GM13977 (cell line): ENCODE measurements around the gene LSAMP.
"Not testable (repeated sequence)": the region's sequence is repeated elsewhere in the genome, so short reads cannot be mapped to it uniquely, and the experiment has no call there.

Experiments
- DNase-seq: peaks from one replicate; pipeline ENCODE4 v3.0.0; 2012; ENCODE audit warnings: low spot score
- in situ Hi-C: fragments of 300-500 bp; cut with MboI; formaldehyde crosslinking; loops from one replicate; pipeline ENCODE4 v1.12.0; 2022; ENCODE audit warnings: low sequenced_read_pairs, low pct_unique_long_range_greater_than_20kb, mixed read lengths, inconsistent platforms; ENCODE audit not compliant: unreplicated experiment
- TF ChIP-seq, protein P1 (sequence below): IDR thresholded peaks from 2 replicates; pipeline ENCODE4 v1.5.1; 2012; ENCODE audit warnings: mild to moderate bottlenecking, control low read depth; ENCODE audit not compliant: insufficient read depth; ENCODE audit errors: extremely low read depth, missing control alignments

The LSAMP gene

DNA sequence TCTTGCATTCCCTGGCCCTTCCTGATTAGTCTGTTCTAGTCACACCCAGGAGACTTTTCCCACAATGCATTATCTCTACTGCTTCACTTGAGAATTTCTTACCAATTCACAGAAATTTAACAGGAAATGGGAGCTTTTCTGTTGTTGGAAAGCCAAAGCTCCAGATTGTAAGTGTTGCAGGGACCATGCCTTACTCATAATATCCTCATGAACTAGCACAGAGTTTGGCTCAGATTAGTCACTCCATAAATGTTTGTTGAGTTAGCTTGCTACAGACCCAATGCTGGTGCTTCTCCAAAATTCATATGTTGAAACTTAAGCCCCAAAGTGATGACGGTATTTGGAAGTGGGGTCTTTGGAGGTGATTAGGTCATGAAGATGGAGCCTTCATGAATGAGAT lies 589.4 kb downstream of the LSAMP start:
- in situ Hi-C loops, result no loop called here
- TF ChIP-seq, protein P1, sequence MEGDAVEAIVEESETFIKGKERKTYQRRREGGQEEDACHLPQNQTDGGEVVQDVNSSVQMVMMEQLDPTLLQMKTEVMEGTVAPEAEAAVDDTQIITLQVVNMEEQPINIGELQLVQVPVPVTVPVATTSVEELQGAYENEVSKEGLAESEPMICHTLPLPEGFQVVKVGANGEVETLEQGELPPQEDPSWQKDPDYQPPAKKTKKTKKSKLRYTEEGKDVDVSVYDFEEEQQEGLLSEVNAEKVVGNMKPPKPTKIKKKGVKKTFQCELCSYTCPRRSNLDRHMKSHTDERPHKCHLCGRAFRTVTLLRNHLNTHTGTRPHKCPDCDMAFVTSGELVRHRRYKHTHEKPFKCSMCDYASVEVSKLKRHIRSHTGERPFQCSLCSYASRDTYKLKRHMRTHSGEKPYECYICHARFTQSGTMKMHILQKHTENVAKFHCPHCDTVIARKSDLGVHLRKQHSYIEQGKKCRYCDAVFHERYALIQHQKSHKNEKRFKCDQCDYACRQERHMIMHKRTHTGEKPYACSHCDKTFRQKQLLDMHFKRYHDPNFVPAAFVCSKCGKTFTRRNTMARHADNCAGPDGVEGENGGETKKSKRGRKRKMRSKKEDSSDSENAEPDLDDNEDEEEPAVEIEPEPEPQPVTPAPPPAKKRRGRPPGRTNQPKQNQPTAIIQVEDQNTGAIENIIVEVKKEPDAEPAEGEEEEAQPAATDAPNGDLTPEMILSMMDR, result no peak
- no peak for DNase-seq

DNA sequence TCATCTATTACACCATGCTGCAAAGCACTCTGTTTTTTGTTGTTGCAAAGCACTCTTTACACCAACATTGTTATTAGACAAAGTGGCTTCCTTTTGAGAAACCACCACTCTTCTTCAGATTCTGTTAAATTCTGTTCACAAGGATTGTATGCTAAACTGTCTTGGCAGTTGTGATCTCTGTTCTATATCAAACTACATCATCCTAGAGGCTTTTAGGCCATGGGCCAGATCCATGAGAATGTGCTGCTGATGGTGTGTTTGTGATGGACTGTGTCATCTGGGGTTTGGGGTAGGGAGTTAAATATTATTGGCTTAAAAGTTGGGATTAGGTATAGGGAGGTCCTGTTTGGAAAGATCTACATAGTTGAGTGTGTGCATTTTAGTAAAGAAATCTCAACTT lies 592.2 kb downstream of the LSAMP start:
- in situ Hi-C loops, result no loop called here
- TF ChIP-seq, protein P1, result no peak
- no peak for DNase-seq

DNA sequence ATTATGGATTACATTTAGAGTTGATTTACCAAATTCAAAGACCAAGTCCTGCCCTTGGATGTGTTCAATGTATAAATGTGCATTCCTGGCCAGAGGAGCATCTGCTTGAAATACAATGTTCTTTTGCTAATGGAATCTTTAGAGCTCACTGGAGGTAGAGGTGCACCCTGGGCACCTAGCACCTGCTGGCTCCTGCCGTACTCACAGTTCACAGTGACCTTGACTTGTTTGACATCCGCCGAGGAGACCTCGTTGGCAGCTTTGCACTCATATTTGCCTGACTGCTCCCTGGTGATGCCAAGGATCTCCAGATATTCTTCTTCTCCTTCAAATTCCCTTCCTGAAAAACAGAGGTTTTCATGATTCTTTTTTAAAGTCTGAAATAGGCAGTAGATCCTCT lies 593.0 kb downstream of the LSAMP start:
- DNase-seq, result no peak
- TF ChIP-seq, protein P1, result no peak
- in situ Hi-C loops, result no loop called here

DNA sequence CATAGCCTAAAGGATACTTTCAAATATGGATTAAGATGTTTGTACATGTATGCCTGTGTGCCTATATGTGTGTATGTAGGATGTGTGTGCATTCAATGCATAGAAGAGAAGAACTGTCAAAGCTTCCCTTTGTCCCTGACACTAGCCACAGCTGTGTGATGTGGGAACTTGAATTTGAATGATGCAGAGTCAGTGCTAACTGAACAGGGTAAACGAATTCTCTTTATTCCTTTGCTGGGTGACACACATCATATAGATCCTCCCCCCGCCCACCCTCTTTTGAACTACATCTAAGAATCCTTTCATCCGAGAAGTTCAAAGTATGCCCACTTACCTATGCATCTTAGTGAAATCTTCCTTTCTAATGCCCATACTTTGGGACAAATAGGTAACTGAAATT lies 593.7 kb downstream of the LSAMP start:
- in situ Hi-C loops, result no loop called here
- DNase-seq, result no peak
- TF ChIP-seq, protein P1, result no peak

DNA sequence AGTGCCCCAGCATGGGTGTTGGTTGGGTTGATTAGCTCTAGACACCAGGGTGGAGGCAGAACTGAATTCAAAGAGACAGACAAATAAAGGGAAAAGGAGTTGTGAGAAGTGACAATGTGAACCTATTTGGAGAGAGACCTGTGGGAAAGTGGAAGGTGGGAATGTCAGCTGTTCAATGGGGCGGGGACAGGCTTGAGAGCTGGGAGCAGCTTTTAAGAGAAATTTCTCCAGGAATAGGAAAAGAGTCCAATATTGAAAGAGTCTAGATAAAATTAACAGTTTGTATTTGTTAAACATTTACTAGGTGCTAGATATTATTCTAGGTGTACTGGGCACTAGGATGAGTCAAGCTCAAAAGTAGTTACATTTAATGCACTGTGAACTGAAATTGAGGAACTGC lies 596.6 kb downstream of the LSAMP start:
- TF ChIP-seq, protein P1, result no peak
- no peak for DNase-seq
- in situ Hi-C loops, result no loop called here

DNA sequence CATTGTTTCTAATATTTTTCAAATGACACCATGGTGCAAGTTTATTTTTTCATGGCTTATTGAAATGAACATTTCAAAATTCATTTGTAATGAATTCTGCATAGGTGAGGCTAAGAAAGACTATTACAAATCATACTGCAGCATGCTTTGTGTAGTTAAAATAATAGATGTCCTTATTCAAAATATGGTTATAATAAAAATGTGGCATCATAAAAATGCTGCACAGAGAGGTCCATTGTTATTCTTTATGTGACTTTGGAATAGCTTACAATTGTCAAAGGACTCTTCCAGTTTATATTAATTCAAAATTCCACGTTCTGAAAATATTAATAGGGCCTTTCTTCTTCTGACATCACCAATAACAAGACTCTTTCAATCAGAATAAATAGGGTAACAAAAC lies 599.3 kb downstream of the LSAMP start:
- TF ChIP-seq, protein P1, result no peak
- no peak for DNase-seq
- in situ Hi-C loops, result no loop called here

DNA sequence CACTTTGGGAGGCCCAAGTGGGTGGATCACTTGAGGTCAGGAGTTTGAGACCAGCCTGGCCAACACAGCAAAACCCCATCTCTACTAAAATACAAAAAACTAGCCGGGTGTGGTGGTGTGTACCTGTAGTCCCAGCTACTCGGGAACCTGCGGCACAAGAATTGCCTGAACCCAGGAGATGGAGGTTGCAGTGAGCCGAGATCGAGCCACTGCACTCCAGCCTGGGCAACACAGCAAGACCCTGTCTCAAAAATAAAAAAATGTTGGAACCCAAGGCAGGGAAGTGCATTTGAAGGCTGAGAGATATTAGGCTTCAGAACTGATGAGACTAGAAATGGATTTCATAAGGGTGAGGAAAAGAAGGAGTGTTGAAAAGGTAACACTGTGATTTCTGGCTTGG lies 600.6 kb downstream of the LSAMP start:
- DNase-seq, in situ Hi-C loops: not testable (repeated sequence)
